ENCODE data around the gene FILIP1.
A peak's percentile ranks its signal among the peaks of the same experiment; 100 is the strongest.

FILIP1 gene

GRCh38 chr6:75377386-75377785, 116.2 kb downstream of the FILIP1 start:
- DNase-seq, result no peak

GRCh38 chr6:75376347-75377024, 117.1 kb downstream of the FILIP1 start:
- DNase-seq, result no peak

- DNase-seq, result no peak
These were observed 118.6 kb downstream of the FILIP1 start for GRCh38 chr6:75374961-75375400.

GRCh38 chr6:75372884-75373283, 120.7 kb downstream of the FILIP1 start:
- no peak for DNase-seq

DNA sequence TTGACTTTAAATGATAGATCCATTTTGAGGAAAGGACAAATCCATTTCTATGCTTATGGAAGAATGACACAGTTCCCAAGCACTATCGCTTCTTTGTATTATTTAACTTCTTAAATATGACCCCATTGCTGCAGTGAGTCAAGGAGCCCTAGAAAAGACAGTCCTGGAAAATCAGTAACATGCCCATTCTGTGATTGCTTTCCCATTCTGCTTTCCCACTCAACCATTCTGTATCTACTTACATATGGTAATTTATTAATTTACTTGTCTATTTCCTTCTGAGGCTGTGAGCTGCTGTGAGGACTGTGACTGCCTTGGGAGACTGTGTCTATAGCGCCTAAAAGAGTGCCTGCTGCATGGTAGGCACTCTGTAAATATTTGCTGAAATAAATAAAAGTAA, 123.6 kb downstream of the FILIP1 start:
- no peak for DNase-seq

DNA sequence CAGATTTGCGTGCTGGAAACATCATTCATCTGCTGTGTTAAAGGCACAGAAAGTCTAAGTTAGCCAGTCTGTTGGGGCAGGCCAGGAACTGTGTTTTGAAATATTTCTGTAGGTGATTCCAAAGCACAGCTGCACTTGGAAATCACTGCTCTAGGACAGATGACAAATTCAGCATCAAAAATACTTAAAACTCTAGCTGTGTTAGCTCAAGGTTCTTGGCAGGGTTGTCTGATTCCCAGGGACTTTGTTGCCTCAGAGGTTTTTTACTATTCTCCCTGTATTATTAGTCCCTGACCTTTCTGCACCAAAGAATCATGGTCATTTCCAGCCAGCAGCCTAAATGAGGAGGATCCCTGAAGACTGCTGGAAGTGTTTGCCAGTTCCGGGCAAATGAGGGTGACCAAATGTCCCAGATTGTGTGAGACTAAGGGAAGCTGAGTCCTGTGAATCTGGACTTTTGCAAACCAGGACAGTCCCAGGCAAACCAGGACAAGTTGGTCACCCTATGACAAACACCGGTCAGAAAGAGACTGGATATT, 124.7 kb downstream of the FILIP1 start:
- DNase-seq, result peak in 1 of 14 donors; percentile 42

DNA sequence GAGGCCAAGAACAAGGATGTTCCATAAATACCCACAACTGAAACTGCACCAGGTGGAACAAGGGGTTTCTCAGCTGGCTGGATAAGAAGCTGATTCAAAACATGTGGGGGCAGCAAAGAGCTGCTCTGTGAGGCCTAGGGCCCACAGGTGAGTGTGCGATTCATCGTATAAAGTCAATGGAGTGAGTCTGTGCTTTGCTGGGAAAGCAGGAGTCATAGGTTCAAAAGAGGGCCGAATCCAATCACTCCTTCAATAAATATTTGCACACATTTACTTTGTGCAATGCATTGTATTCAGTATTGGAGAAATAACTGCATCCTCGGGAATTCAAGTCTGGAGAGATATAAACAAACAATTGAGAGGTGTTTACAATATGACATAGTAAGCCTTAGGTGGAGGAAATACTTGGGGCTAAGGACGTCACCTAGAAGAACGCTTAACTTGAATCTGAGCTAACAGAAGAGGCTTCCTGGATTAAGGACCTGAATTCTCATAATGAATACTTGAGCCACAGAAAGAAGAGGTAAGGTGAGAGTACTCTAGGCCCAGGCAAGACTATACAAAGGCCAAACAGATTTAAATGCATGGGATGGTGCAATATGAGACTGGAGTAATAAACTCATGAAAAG, 125.3 kb downstream of the FILIP1 start:
- DNase-seq, result no peak

- DNase-seq, result no peak
These were observed 130.3 kb downstream of the FILIP1 start for GRCh38 chr6:75363304-75363703.

DNA sequence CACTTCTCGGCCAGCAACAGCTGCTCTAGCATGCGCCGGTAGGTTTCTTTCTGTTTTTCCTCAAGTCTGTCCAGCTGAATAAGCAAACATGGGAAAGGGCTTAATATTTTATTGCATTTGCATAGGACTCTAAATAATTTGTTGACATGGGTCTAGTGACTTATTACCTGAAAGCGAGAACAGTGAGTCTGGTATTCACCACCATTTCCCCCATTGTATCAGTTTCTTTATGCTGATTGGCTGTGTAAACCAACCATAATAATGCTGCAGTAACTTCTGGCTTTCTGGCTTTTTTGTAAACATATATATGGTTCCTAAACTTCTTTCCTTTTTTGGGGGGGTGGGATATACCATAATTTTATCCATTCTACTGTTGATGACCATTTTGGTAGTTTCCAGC, 140.0 kb downstream of the FILIP1 start:
- no peak for DNase-seq

DNA sequence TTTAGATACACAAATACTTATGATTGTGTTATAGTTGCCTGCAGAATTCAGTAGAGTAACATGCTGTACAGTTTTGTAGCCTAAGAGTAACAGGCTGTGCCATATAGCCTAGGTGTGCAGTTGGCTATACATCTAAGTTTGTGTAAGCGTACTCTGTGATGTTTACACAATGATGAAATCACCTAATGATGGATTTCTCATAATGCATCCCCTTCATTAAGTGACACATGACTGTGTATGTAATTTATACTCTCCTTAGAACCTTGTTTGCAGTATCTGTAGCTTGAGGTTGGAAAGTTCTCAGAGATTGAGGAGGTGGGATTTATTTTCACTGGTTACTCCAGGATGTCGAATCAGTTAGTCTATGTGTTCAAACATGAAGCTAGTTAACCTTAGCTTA, 142.0 kb downstream of the FILIP1 start:
- DNase-seq, result no peak

GRCh38 chr6:75350808-75351207, 142.8 kb downstream of the FILIP1 start:
- no peak for DNase-seq

DNA sequence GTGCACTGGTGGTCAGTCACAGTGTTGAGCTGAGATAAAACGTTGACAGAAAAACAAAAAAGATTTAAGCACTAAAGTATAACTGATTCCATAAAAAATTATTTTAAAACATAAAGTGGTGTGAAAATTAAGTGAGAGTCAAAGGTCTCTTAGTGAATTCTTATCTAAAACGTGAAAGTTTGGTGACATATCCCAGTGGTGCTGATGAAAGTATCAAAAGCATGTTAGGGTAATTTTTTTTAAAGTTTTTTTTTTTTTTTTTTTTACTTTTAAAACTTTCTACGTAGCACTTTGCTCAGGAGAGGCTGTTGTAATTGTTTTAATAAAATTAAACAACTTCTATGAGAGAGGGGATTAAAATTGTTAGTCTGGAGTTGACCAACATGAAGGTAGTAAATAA, 143.4 kb downstream of the FILIP1 start:
- DNase-seq, result no peak

DNA sequence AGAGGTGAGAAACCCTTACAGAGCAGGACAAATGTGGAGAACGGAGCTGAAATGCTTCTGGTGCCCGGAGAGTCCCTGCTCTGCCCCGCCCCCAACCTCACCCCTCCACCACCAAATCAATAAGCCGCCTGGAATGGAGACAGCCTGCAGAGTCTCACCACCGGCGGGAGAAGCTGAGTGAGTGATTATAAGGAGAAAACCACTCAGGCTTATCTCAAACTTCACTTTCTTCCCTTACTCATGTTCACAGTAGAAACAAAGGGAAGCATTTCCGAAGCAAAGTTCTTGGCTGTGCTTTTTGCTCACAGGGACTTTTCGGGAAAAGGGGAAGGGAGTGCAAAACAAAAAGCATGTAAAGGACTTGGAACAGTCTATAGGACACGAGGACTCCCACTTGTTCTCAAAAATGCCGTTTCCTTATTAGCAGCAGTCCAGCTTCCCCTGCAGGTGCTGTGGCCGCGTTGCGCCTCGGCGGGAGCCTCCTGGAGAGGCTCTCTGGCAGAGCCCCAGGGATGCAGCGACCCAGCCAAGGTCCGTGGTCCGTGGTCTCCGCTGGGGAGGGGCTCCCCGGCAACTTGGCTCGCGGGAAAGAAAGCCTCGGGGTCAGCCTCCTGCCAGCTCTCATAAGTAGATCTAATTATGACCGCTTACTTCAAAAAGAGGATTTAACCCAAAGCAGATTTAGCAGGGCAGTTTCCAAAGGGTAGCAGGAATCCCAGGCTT, 144.2 kb downstream of the FILIP1 start:
- DNase-seq, result peak in 2 of 14 donors; percentile 2 to 9

- no peak for DNase-seq
These were observed 144.7 kb downstream of the FILIP1 start for GRCh38 chr6:75348882-75349261.

DNA sequence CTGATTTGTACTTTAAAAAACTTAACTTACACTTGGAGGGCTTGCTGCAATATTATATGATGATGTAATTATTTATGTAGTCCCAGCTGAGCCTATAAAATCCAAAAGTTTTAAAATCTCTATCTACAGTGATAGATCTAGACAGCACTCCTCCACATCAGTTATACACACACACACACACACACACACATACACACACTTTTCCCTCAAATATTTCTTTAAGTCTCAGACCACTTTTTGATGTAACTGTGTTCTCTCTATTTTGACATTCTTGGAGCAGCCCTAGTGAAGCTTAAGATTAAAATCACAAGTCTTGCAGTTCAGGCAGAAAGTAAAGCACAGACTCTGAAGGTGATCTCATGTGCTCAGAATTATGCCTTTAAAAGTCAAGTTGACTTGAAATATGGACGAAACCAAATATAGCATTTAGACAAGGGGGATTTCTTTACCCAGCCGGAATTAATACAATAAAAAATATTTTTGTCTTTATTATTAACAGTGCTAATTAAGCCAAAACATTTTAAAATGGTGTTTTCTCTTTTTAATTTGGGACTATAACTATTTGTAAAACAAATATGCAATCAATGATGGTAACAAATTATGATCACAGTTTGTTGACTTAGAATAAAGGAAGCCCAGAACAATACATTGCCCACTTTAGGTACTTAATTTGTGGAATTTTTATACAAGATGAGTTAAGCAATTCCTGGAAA, 145.5 kb downstream of the FILIP1 start:
- DNase-seq, result no peak

GRCh38 chr6:75345413-75345812, 148.2 kb downstream of the FILIP1 start:
- DNase-seq, result no peak

- DNase-seq, result no peak
These were observed 149.1 kb downstream of the FILIP1 start for GRCh38 chr6:75344455-75344854.

DNA sequence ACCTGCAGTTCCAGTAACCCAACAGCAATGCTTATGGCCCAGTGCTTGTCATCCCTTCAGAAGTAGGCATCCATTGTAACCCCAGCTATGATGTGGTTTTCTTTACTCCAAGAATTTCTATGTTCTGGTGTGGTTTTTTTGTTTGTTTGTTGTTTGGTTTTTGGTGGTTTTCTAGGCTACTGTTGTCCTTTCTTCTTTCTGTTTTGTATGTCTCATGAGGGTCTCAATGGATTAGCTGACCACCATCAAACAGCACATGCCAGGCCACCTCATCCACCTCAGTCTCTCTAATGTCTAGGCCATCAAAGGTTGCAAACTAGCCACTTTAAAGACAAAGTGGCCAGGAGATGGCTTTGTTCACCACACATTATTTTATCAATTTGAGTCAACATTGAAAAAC, 149.6 kb downstream of the FILIP1 start:
- no peak for DNase-seq

DNA sequence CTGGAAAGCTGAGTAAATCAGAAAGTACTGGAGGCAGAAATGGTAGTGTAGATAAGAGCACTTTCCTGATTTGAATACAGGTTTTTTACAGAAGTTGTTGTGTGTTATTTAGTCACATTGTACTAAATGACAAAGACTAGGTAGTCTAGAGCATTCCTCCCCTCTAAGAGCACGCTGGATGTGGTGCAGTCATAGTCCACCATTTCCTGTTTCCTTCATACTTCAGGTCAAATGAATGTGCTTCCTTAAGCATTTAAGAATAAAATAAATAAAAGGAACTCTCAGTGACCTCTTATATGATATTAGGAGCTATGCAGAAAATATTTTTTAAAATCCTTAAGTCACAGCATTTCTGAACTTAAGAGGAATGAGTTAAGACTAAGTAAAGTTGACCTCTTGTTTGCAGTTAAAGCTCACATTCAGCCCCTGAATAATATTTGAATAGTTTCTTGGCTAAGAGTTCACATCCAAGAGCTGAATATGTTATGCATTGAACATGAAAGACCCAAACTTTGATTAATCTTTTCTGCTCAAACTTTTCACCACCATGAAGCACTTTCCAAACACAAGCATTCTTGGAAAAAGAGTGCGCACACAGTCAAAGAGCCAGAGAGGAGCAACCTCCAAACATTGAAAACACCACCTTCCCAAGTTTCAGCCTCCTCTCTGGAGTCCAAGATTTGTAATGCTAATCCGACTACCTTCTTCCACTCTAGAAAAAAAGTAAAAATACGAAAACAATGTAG, 155.6 kb downstream of the FILIP1 start:
- DNase-seq, result no peak

DNA sequence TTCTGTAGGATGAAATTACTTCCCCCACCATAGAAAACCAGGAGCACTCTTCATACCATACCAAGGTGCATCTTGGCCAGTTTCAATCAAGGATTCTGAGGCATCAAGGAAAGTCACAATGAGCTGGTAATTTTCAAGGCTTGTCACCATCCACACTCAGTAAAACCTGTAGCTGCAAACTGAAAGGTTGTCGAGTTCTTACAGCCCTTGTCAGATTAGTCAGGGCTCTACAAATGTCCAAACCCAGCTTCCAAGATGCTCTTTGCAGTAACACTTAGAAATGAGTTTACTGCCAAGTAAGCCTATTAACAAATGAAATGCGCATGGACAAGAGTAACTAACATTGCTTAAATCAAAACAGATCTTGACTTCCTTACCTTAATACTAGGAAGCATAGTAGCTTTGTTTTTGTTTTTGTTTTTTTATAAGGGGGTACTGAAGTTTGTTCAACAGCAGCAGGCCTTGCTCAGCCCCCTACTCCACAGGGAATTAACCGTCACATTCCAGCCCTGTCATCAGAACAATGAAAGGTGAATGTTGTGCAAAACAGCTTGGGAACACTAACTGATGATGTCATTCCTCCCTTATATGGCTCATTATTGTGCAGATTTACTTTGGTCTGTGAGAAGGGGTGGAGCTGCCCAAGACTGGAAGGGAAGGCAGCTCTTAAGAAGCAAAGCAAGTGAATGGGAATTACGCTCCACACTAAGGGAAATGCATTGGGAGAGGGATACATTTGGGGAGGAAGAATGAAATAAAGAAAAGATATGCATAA, 159.1 kb downstream of the FILIP1 start:
- DNase-seq, result no peak

DNA sequence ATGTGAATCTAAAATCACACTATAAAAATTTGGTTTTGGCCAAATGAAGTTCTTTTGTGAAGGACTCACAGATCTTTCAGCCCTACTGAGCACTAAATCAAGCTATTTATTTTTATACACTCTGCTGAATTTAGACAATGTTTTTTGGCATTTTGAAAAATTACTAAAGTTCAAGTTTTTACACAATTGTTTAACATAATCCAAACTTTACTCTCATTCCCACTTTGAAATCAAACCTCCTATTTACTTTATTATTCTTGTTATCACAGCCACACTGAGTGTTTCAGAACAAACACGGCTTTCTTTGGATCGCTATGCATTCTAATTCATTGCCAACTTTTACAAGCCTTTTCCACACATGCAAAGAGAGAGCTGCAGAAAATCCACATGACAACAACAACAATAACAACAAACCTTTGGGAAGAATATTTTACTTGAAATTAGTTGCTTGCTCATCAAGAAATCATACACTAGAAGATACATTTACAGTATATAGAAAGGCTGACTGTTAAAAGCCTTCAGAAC, 159.9 kb downstream of the FILIP1 start:
- no peak for DNase-seq
